K562 treated with DMSO at 1 percent for 4 hours (cell line): ENCODE results near the gene HBG1. TPM values are rescaled to one million over a fixed set of nuclear protein-coding genes. Genes with fewer than 3 reads are reported as not detected.

Experiments used
- total RNA-seq: library from RNA; unstranded; fragments of 300-600 nt; gene quantifications from 2 replicates; pipeline ENCODE4 v1.2.3, GENCODE V29; 2022; ENCODE audit not compliant: insufficient read depth

The HBG1 gene
- total RNA-seq = 509 and 521 TPM in 2 replicates

DNA sequence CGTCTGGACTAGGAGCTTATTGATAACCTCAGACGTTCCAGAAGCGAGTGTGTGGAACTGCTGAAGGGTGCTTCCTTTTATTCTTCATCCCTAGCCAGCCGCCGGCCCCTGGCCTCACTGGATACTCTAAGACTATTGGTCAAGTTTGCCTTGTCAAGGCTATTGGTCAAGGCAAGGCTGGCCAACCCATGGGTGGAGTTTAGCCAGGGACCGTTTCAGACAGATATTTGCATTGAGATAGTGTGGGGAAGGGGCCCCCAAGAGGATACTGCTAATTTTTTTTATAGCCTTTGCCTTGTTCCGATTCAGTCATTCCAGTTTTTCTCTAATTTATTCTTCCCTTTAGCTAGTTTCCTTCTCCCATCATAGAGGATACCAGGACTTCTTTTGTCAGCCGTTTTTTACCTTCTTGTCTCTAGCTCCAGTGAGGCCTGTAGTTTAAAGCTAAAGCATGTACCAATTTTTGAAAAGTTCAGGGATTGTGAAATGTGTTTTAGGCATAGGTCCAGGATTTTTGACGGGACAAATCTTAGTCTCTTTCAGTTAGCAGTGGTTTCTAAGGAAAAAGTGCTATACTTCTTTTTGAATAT is at the start of gene HBG1:
HBG1 (minus strand) TSS at position 51 of the 590 bp plus-strand sequence. CDS start 53 bp downstream, outside the sequence.

DNA sequence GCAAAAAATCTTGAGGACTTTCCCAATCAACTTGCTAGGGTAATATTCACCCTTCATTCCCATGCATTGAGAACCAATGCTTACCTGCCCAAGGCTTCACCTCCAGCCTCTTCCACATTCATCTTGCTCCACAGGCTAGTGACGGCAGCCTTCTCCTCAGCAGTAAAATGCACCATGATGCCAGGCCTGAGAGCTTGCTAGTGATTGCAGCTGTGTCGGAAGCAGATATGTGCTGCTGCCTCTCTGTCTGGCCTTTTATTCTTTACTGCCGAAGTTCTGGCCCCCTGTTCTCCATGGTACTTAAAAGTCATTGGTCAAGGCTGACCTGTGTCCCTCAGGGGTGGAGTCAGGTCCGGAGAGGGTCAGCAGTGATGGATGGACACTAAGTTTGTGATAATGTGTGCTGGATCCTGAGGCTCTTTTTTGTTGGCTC is 20.1 kb upstream of the HBG1 start, which contains the start of gene HBE1:
HBE1 (minus strand) TSS at position 231 of the 433 bp plus-strand sequence; CDS start at position 176, 55 bp downstream.

DNA sequence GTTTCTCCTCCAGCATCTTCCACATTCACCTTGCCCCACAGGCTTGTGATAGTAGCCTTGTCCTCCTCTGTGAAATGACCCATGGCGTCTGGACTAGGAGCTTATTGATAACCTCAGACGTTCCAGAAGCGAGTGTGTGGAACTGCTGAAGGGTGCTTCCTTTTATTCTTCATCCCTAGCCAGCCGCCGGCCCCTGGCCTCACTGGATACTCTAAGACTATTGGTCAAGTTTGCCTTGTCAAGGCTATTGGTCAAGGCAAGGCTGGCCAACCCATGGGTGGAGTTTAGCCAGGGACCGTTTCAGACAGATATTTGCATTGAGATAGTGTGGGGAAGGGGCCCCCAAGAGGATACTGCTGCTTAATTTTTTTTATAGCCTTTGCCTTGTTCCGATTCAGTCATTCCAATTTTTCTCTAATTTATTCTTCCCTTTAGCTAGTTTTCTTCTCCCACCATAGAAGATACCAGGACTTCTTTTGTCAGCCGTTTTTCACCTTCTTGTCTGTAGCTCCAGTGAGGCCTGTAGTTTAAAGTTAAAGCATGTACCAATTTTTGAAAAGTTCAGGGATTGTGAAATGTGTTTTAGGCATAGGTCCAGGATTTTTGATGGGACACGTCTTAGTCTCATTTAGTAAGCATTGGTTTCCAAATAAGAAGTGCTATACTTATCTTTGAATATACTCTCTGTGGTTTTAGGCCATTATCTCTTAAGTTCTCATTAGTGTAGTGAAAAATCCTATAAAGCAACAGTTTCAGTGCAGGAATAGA is 5.2 kb upstream of the HBG1 start, which contains the start of gene HBG2:
HBG2 (minus strand) TSS at position 136 of the 768 bp plus-strand sequence; CDS start at position 83, 53 bp downstream.

DNA sequence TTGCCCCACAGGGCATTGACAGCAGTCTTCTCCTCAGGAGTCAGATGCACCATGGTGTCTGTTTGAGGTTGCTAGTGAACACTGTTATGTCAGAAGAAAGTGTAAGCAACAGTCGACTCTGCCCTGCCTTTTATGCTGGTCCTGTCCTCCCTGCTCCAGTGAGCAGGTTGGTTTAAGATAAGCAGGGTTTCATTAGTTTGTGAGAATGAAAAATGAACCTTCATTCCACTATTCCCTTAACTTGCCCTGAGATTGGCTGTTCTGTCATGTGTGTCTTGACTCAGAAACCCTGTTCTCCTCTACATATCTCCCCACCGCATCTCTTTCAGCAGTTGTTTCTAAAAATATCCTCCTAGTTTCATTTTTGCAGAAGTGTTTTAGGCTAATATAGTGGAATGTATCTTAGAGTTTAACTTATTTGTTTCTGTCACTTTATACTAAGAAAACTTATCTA is 15.2 kb downstream of the HBG1 start, which contains the start of gene HBD:
HBD (minus strand) TSS at position 103 of the 454 bp plus-strand sequence; CDS start at position 53, 50 bp downstream.

DNA sequence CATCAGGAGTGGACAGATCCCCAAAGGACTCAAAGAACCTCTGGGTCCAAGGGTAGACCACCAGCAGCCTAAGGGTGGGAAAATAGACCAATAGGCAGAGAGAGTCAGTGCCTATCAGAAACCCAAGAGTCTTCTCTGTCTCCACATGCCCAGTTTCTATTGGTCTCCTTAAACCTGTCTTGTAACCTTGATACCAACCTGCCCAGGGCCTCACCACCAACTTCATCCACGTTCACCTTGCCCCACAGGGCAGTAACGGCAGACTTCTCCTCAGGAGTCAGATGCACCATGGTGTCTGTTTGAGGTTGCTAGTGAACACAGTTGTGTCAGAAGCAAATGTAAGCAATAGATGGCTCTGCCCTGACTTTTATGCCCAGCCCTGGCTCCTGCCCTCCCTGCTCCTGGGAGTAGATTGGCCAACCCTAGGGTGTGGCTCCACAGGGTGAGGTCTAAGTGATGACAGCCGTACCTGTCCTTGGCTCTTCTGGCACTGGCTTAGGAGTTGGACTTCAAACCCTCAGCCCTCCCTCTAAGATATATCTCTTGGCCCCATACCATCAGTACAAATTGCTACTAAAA is 22.8 kb downstream of the HBG1 start, which contains the start of gene HBB:
HBB (minus strand) TSS at position 340 of the 579 bp plus-strand sequence; CDS start at position 290, 50 bp downstream.

DNA sequence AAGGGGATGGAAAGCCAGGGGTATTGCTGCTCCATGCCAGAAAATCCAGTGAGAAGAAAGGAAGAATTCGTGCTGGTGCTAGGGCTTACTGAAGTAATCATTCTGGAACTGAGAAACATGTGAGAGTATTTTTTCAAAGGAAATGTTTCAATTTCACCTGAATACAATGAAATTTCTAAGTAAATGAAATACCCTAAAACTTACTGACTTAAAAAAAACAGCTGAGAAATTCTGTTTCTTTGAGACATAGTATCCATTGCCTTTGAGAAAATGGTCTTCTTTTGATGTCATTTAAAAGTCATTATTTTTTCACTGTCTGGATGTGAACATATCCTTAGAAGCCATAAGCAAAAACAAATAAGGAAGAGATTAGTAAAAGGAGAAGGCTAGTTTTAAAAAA is 49.1 kb downstream of the HBG1 start, which contains the start of gene OR51V1:
OR51V1 (minus strand) TSS at position 101 of the 400 bp plus-strand sequence; CDS start at position 101, 0 bp downstream.

Other genes starting within 250 kb of the HBG1 start
- gene OR52J3, start 203.3 kb downstream of the HBG1 start, total RNA-seq = not detected in 2 replicates
- gene OR52E2, start 190.2 kb downstream of the HBG1 start, total RNA-seq = not detected in 2 replicates
- not detected in 2 replicates for gene OR52E1, start 180.3 kb downstream of the HBG1 start, total RNA-seq
- gene OR52A5, start 111.5 kb downstream of the HBG1 start, total RNA-seq = not detected in 2 replicates
- gene OR52A1, start 95.1 kb downstream of the HBG1 start, total RNA-seq = not detected in 2 replicates
- not detected in 2 replicates for gene OR51V1, start 49.2 kb downstream of the HBG1 start, total RNA-seq
- not detected in 2 replicates for gene HBB, start 22.8 kb downstream of the HBG1 start, total RNA-seq
- 3.4 TPM in 1 of 2 replicates, not detected in the other for gene HBD, start 15.4 kb downstream of the HBG1 start, total RNA-seq
- 2,558 and 2,601 TPM in 2 replicates for gene HBG2, start 4.9 kb upstream of the HBG1 start, total RNA-seq
- 1,476 and 1,673 TPM in 2 replicates for gene HBE1, start 20.1 kb upstream of the HBG1 start, total RNA-seq
- gene OR51B4, start 52.1 kb upstream of the HBG1 start, total RNA-seq = 55.4 and 61.8 TPM in 2 replicates
- 1.9 and 4.3 TPM in 2 replicates for gene OR51B2, start 74.4 kb upstream of the HBG1 start, total RNA-seq
- gene OR51B5, start 93.7 kb upstream of the HBG1 start, total RNA-seq = 61.3 and 61.7 TPM in 2 replicates
- not detected in 2 replicates for gene OR51B6, start 101.7 kb upstream of the HBG1 start, total RNA-seq
- not detected in 2 replicates for gene OR51M1, start 134.0 kb upstream of the HBG1 start, total RNA-seq
- gene OR51Q1, start 172.3 kb upstream of the HBG1 start, total RNA-seq = not detected in 2 replicates
- gene OR51I1, start 191.7 kb upstream of the HBG1 start, total RNA-seq = not detected in 2 replicates
- not detected in 2 replicates for gene OR51I2, start 199.5 kb upstream of the HBG1 start, total RNA-seq
- gene OR52D1, start 238.8 kb upstream of the HBG1 start, total RNA-seq = not detected in 2 replicates